ENCODE results near the gene PHF21B.

PHF21B gene

DNA sequence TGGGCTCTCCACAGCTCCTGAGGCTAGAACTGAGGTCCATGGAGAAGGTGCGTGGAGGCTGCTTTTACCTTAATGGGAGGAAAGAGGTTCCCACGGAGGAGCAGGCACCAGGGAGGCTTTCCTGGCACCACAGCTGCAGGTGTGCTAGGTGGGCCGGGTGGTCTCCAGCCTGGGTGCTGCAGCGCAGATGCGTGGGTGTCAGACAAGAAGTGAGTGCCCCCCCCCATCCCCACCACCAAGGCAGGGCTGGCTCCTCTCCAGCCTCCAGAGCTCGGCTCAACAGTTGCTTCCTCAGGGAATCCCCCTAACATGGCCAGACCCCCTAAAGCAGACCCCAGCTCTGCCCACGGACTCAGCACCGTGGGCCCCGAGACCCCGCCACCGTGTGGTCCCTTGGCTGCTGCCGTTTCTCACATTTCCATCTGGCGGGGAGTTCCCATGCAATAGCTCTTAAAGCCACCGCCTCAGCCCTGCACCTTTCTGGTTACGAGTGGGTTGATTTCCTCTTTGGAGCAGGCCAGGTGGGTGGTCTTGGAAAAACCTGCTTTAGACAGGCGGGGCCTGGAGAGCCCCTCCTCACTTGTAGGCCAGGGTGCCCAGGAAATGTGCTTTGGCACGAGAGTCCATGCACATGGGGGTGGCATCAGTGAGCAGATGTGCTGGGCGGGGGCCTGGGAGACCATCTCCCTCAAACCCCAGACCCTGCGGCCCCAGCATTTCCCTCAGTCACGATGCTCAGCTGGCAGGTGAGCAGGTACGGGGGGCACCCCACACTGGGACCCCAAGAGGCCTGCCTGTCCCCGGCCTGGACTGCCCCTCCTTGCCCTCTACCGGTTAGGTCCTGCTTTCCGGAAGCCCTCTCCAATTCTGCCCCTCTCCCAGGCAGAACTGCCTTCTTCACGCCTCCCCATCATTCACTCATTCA lies 163.7 kb downstream of the PHF21B start:
- H3K9ac ChIP-seq (ENCODE audit: low read length in 5 of 5): no peak overlapping the region
- H3K27ac ChIP-seq (ENCODE audit: low read depth, low read length): no peak overlapping the region
- peaks cover 0 to 17% (median 15%) of the 10 kb centered on the region in 5 donors for H3K9me3 ChIP-seq (ENCODE audit: control insufficient read depth in 5 of 5, low read length in 5 of 5)
- H3K4me3 ChIP-seq (ENCODE audit: low read depth in 1 of 5, low read length in 5 of 5): no peak overlapping the region
- peaks cover 0 to 2% (median 0%) of the 10 kb centered on the region in 5 donors for H3K4me1 ChIP-seq (ENCODE audit: control insufficient read depth in 5 of 5, insufficient read depth in 5 of 5, low read length in 5 of 5)
- H3K27me3 ChIP-seq (ENCODE audit: control insufficient read depth in 5 of 5, insufficient read depth in 4 of 5, low read length in 5 of 5): peaks cover 0 to 11% (median 4%) of the 10 kb centered on the region in 5 donors
- peaks cover 0 to 14% (median 0%) of the 10 kb centered on the region in 5 donors for H3K36me3 ChIP-seq (ENCODE audit: control insufficient read depth in 5 of 5, insufficient read depth in 5 of 5, low read length in 5 of 5)

- Histone ChIP-seq H3K4me1 (ENCODE audit: control insufficient read depth in 5 of 5, insufficient read depth in 5 of 5, low read length in 5 of 5) (peaks cover 0 to 2% (median 0%) of the 10 kb centered on the region in 5 donors), H3K27me3 (ENCODE audit: control insufficient read depth in 5 of 5, insufficient read depth in 4 of 5, low read length in 5 of 5) (peaks cover 0 to 12% (median 4%) of the 10 kb centered on the region in 5 donors), H3K4me3 (ENCODE audit: low read depth in 1 of 5, low read length in 5 of 5) (no peak overlapping the region), H3K36me3 (ENCODE audit: control insufficient read depth in 5 of 5, insufficient read depth in 5 of 5, low read length in 5 of 5) (peaks cover 0 to 14% (median 0%) of the 10 kb centered on the region in 5 donors), H3K27ac (ENCODE audit: low read depth, low read length) (no peak overlapping the region), H3K9ac (ENCODE audit: low read length in 5 of 5) (no peak overlapping the region), H3K9me3 (ENCODE audit: control insufficient read depth in 5 of 5, low read length in 5 of 5) (peaks cover 0 to 17% (median 15%) of the 10 kb centered on the region in 5 donors)
Measured at GRCh38 chr22:44845191-44845590, 164.6 kb downstream of the PHF21B start.

DNA sequence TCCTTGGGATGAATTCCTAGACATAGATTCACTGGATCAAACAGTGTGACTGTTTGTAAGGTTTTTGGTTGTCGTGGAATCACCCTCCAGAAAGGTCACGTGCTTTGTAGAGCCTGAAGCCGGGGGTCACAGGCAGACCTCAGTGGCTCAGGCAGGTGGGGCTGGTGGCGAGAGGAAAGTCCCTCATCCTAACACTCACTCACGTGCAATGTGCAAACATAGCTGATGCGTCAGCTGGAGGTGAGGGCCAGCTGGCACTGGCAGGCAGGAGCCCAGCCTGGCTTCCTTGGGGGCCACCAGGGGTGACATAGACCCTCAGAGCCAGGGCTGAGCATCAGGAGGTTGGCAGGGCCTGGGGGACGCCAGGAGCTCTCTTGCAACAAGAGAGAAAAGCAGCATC lies 167.4 kb downstream of the PHF21B start:
- Histone ChIP-seq H3K36me3 (ENCODE audit: control insufficient read depth in 5 of 5, insufficient read depth in 5 of 5, low read length in 5 of 5) (peaks cover 0 to 10% (median 0%) of the 10 kb centered on the region in 5 donors), H3K27ac (ENCODE audit: low read depth, low read length) (no peak overlapping the region), H3K27me3 (ENCODE audit: control insufficient read depth in 5 of 5, insufficient read depth in 4 of 5, low read length in 5 of 5) (peaks cover 4 to 14% (median 10%) of the 10 kb centered on the region in 5 donors), H3K4me1 (ENCODE audit: control insufficient read depth in 5 of 5, insufficient read depth in 5 of 5, low read length in 5 of 5) (peaks cover 0 to 2% (median 0%) of the 10 kb centered on the region in 5 donors), H3K9ac (ENCODE audit: low read length in 5 of 5) (no peak overlapping the region), H3K9me3 (ENCODE audit: control insufficient read depth in 5 of 5, low read length in 5 of 5) (peaks cover 0 to 17% (median 15%) of the 10 kb centered on the region in 5 donors), H3K4me3 (ENCODE audit: low read depth in 1 of 5, low read length in 5 of 5) (no peak overlapping the region)

DNA sequence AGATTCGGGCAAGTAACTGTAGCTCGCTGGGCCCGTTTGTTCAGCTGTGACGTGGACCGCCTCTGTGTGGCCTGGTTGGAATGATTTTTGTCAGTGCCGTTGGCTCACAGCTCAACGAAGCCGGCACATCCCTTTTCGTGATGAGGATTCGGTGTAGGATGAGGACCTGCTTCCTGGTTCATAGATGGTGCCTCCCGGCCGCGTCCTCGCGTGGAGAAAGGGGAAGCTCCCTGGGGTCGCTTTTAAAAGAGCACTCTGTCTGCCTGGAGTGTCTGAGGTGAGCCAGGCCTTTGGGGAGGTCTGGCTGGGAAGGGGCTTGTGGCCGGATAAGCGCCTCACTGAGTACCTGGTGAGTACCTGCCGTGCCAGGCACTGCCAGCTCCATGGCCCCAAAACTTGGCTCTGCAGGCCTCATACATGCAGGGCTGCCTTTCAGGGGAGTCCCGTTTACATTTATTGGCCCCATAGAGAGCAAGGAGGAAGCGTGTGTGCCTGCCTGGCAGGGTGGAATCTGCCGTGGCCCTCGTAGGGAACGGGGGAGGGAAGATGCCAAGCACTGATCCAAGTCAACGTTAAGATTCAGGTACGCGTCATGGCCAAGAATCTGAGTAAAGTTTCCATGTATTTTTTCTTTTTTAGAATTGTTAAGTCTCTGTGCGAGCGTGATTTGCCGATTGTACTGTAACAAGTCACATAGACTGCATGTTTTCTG lies 169.0 kb downstream of the PHF21B start:
- Histone ChIP-seq H3K36me3 (ENCODE audit: control insufficient read depth in 5 of 5, insufficient read depth in 5 of 5, low read length in 5 of 5) (peaks cover 0 to 6% (median 0%) of the 10 kb centered on the region in 5 donors), H3K4me3 (ENCODE audit: low read depth in 1 of 5, low read length in 5 of 5) (no peak overlapping the region), H3K27ac (ENCODE audit: low read depth, low read length) (no peak overlapping the region), H3K27me3 (ENCODE audit: control insufficient read depth in 5 of 5, insufficient read depth in 4 of 5, low read length in 5 of 5) (peaks cover 4 to 16% (median 8%) of the 10 kb centered on the region in 5 donors), H3K4me1 (ENCODE audit: control insufficient read depth in 5 of 5, insufficient read depth in 5 of 5, low read length in 5 of 5) (peaks cover 0 to 2% (median 0%) of the 10 kb centered on the region in 5 donors), H3K9me3 (ENCODE audit: control insufficient read depth in 5 of 5, low read length in 5 of 5) (peaks cover 0 to 17% (median 15%) of the 10 kb centered on the region in 5 donors), H3K9ac (ENCODE audit: low read length in 5 of 5) (no peak overlapping the region)

- Histone ChIP-seq H3K4me3 (ENCODE audit: low read depth in 1 of 5, low read length in 5 of 5) (no peak overlapping the region), H3K27me3 (ENCODE audit: control insufficient read depth in 5 of 5, insufficient read depth in 4 of 5, low read length in 5 of 5) (peaks cover 4 to 16% (median 8%) of the 10 kb centered on the region in 5 donors), H3K36me3 (ENCODE audit: control insufficient read depth in 5 of 5, insufficient read depth in 5 of 5, low read length in 5 of 5) (no peaks in the 10 kb centered on the region), H3K4me1 (ENCODE audit: control insufficient read depth in 5 of 5, insufficient read depth in 5 of 5, low read length in 5 of 5) (peaks cover 0 to 2% (median 0%) of the 10 kb centered on the region in 5 donors), H3K9me3 (ENCODE audit: control insufficient read depth in 5 of 5, low read length in 5 of 5) (peaks cover 3 to 20% (median 13%) of the 10 kb centered on the region in 5 donors), H3K27ac (ENCODE audit: low read depth, low read length) (no peak overlapping the region), H3K9ac (ENCODE audit: low read length in 5 of 5) (no peak overlapping the region)
Measured at GRCh38 chr22:44839721-44840120, 170.1 kb downstream of the PHF21B start.

DNA sequence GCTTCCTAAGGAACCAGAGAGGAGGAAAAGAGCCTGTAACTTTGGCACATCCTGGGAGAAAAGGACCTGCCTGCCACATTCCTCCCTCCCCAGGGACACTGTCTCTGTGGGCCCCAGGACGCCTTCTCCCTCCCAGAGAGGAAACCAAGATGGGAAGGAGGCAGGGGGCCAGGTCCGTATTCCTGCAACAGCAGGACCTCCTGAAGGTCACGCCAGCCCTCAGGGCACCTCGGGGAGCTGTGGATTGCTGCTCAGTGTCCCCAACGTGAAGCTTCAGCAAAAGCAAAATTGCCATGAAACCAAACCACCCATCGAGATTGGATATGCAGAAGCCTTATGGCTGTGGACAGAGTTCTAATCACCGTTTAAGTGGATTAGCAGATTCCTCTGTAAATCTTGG lies 170.7 kb downstream of the PHF21B start:
- Histone ChIP-seq H3K27ac (ENCODE audit: low read depth, low read length) (no peak overlapping the region), H3K9ac (ENCODE audit: low read length in 5 of 5) (no peak overlapping the region), H3K4me1 (ENCODE audit: control insufficient read depth in 5 of 5, insufficient read depth in 5 of 5, low read length in 5 of 5) (peaks cover 0 to 2% (median 0%) of the 10 kb centered on the region in 5 donors), H3K9me3 (ENCODE audit: control insufficient read depth in 5 of 5, low read length in 5 of 5) (peaks cover 4 to 17% (median 11%) of the 10 kb centered on the region in 5 donors), H3K4me3 (ENCODE audit: low read depth in 1 of 5, low read length in 5 of 5) (no peak overlapping the region), H3K27me3 (ENCODE audit: control insufficient read depth in 5 of 5, insufficient read depth in 4 of 5, low read length in 5 of 5) (peaks cover 4 to 16% (median 8%) of the 10 kb centered on the region in 5 donors), H3K36me3 (ENCODE audit: control insufficient read depth in 5 of 5, insufficient read depth in 5 of 5, low read length in 5 of 5) (no peaks in the 10 kb centered on the region)

DNA sequence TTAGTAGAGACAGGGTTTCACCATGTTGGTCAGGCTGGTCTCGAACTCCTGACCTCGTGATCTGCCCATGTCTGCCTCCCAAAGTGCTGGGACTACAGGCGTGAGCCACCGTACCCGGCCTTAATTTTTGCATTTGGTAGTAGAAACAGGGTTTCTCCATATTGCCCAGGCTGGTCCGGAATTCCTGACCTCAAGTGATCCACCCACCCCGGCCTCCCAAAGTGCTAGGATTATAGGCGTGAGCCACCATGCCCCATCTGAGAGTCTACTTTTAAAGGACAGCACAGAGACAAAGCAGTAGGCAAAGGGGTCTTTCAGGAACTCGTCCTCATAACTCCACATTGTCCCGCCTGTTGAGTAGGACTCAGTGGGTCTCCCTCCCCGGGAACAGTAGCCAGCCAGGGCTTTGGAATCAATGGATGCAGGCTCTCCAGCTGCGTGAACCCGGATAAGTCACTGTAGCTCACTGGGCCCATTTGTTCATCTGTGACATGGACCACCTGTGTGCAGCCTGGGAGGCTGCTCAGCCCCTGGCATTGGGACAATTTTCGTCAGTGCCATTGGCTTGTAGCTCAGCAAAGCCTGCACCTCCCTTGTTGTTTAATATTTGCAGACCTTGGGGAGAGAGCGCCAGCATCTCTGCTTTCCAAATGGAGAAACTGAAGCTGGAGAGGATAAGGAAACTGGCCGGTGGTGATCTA lies 171.3 kb downstream of the PHF21B start:
- Histone ChIP-seq H3K4me3 (ENCODE audit: low read depth in 1 of 5, low read length in 5 of 5) (no peak overlapping the region), H3K9ac (ENCODE audit: low read length in 5 of 5) (no peak overlapping the region), H3K27ac (ENCODE audit: low read depth, low read length) (no peak overlapping the region), H3K36me3 (ENCODE audit: control insufficient read depth in 5 of 5, insufficient read depth in 5 of 5, low read length in 5 of 5) (no peaks in the 10 kb centered on the region), H3K27me3 (ENCODE audit: control insufficient read depth in 5 of 5, insufficient read depth in 4 of 5, low read length in 5 of 5) (peaks cover 4 to 16% (median 8%) of the 10 kb centered on the region in 5 donors), H3K4me1 (ENCODE audit: control insufficient read depth in 5 of 5, insufficient read depth in 5 of 5, low read length in 5 of 5) (peaks cover 0 to 2% (median 0%) of the 10 kb centered on the region in 5 donors), H3K9me3 (ENCODE audit: control insufficient read depth in 5 of 5, low read length in 5 of 5) (peaks cover 3 to 15% (median 7%) of the 10 kb centered on the region in 5 donors)

GRCh38 chr22:44837481-44837880 lies 172.3 kb downstream of the PHF21B start:
- no peak overlapping the region for H3K9ac ChIP-seq (ENCODE audit: low read length in 5 of 5)
- peaks cover 0 to 2% (median 0%) of the 10 kb centered on the region in 5 donors for H3K4me1 ChIP-seq (ENCODE audit: control insufficient read depth in 5 of 5, insufficient read depth in 5 of 5, low read length in 5 of 5)
- H3K27me3 ChIP-seq (ENCODE audit: control insufficient read depth in 5 of 5, insufficient read depth in 4 of 5, low read length in 5 of 5): peaks cover 4 to 16% (median 8%) of the 10 kb centered on the region in 5 donors
- no peak overlapping the region for H3K27ac ChIP-seq (ENCODE audit: low read depth, low read length)
- H3K4me3 ChIP-seq (ENCODE audit: low read depth in 1 of 5, low read length in 5 of 5): no peak overlapping the region
- no peaks in the 10 kb centered on the region for H3K36me3 ChIP-seq (ENCODE audit: control insufficient read depth in 5 of 5, insufficient read depth in 5 of 5, low read length in 5 of 5)
- H3K9me3 ChIP-seq (ENCODE audit: control insufficient read depth in 5 of 5, low read length in 5 of 5): peaks cover 5 to 19% (median 11%) of the 10 kb centered on the region in 5 donors

DNA sequence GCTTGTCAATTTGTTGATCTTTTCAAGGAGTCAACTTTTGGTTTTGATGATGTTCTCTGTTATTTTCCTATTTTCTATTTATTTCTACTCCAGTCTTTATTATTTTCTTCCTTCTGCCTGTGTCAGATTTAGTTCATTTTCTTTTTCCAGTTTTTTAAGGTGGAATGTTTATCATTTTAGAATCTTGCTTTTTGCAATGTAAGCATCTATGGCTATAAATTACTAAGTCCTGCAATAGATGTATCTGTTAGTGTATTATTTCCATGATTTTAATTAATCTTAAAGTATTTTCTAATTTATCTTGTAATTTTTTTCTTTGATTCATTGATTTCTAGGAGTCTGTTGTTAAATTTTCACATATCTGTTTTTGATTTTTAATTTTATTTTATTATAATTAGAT lies 175.7 kb downstream of the PHF21B start:
- H3K27me3 ChIP-seq (ENCODE audit: control insufficient read depth in 5 of 5, insufficient read depth in 4 of 5, low read length in 5 of 5): peaks cover 3 to 11% (median 5%) of the 10 kb centered on the region in 5 donors
- H3K4me1 ChIP-seq (ENCODE audit: control insufficient read depth in 5 of 5, insufficient read depth in 5 of 5, low read length in 5 of 5): no peaks in the 10 kb centered on the region
- no peak overlapping the region for H3K4me3 ChIP-seq (ENCODE audit: low read depth in 1 of 5, low read length in 5 of 5)
- peaks cover 5 to 20% (median 11%) of the 10 kb centered on the region in 5 donors for H3K9me3 ChIP-seq (ENCODE audit: control insufficient read depth in 5 of 5, low read length in 5 of 5)
- H3K27ac ChIP-seq (ENCODE audit: low read depth, low read length): no peak overlapping the region
- H3K36me3 ChIP-seq (ENCODE audit: control insufficient read depth in 5 of 5, insufficient read depth in 5 of 5, low read length in 5 of 5): no peaks in the 10 kb centered on the region
- H3K9ac ChIP-seq (ENCODE audit: low read length in 5 of 5): no peak overlapping the region

Data from subcutaneous abdominal adipose tissue (tissue), 5 donors.